HG02763 (cell line): ENCODE results near the gene CCND3.

Experiments
- ATAC-seq: cut with Tn5 transposase; IDR thresholded peaks from one replicate; pipeline ENCODE4 v1.9.1; 2021; ENCODE audit warnings: mild to moderate bottlenecking, moderate library complexity; ENCODE audit not compliant: unreplicated experiment

CCND3 gene

DNA sequence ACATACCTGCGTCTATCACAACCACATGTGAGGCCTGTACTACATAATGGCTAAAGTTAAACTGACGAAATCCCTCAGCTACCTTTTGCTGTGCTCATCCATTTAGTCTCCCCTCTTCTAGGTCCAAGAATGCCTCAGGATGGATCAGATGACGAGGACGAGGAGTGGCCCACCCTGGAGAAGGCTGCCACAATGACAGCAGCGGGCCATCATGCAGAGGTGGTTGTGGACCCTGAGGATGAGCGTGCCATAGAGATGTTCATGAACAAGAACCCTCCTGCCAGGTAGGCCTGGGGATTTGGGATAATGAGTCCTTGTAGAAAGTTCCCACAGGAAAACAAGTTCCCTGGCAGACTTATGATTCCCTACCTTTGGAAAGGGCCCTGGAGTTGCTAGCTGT lies 14.4 kb downstream of the CCND3 start:
- no peak for ATAC-seq

DNA sequence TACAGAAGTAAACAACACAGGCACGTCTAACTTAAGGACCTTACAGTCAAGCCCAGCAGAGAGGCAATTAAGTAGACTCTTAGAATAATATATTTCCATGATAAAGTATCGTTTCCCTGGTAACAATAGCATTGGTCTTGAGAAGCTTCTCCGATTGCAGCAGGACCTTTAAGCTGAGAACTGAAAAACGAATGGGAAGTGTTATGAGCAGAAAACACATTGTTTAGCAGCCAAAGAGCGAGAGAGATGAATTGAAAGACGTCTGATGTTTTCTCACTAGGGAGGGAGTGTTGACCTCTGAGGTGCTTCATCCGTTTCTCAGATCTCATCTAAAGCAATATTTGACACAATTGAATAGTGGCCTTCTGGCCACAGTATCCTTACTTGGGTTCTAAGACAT lies 19.5 kb downstream of the CCND3 start:
- no peak for ATAC-seq

DNA sequence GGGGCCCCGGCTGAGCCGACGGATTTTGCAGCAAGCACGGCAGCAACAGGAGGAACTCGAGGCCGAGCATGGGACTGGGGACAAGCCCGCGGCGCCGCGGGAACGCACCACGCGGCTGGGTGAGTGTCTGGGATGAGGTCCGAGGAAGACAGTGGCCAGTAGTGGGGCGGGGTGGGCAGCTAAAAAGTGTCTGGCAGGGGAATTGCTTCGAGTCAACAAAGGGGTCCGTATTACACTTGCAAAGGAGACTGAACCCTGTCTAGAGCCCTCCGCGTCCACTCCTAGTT lies 20.0 kb downstream of the CCND3 start:
- no peak for ATAC-seq

DNA sequence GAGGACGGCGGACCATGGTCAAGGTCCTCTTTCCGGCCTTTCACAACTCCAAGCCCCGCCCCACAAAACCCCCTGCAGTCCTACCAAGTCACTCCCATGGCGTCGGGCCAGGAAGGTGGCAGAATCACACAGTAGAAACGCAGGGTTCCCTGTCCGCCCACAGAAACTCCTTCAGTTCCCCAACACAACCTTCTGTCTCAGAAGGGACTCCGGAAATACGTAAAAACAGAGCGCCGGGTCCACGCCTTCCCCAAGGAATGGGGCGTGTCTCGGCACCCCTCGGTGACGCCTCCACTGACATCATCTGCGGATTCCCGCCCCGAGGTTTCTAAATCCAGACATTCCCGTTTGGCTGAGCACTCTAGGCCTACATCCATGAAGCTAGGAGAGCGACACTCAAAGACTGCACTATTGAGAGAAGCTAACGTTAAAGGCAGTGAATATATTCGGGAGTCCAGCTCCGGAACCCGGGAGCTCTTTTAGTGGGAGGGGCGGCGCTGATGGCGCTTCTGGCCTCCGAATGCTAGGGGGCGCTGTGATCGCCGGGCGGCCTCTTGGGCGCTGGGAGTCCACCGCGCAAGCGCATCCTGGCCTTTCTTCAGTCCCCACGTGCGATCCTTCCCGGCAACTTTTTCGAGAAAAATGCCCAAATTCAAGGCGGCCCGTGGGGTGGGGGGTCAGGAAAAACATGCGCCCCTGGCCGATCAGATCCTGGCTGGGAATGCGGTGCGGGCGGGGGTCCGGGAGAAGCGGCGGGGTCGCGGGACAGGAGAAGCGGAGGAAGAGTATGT lies 20.5 kb downstream of the CCND3 start, which contains the start of the genes BYSL and MED20:
BYSL (plus strand) TSS at position 579 of the 791 bp plus-strand sequence; CDS start at position 643, 64 bp downstream.
MED20 (minus strand) TSS at position 219 of the 791 bp plus-strand sequence; CDS start at position 98, 121 bp downstream.
- peak; percentile 90 for ATAC-seq

DNA sequence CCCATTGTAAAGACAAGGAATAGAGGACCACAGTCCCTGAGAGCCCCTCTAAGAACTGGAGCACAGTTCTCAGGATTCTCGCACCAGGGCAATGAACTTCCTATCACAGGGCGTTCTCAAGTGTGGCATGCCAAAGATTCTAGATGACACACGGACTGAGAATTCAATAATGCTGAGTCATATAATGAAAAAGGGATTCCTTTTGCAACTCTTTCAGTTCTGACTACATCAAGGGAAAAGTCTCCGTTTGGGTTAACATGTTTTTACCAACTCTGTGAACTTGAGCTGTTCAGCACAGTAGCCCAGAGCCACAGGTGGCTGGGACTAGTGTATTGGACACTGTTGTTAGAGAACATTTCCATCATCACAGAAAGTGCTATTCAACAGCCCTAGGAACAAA lies 24.1 kb downstream of the CCND3 start:
- ATAC-seq = no peak

DNA sequence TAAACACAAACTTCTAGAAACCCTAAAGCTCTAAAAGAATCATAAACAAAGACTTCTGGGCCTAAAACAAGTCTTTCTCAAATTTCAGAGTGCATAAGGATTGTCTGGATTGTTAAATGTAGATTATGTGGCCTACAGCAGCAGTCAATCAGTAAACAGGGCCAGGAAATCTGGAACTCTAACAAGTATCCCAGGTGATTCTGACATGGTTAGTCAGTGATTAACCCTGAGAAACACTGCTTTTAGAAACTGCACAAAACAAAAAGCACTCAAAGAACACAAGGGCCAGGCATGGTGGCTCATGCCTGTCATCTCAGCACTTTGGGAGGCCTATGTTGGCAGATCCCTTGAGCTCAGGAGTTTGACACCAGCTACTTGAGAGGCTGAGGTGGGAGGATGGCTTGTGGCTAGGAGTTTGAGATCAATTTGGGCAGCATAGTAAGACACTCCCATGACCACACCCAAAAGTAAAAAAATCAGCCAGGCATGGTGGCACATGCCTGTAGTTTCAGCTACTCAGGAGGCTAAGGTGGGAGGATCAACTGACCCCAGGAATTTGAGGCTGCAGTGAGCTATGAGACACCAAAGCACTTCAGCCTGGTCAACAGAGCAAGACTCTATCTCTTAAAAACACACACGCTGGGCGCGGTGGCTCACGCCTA lies 26.6 kb downstream of the CCND3 start:
- no peak for ATAC-seq

DNA sequence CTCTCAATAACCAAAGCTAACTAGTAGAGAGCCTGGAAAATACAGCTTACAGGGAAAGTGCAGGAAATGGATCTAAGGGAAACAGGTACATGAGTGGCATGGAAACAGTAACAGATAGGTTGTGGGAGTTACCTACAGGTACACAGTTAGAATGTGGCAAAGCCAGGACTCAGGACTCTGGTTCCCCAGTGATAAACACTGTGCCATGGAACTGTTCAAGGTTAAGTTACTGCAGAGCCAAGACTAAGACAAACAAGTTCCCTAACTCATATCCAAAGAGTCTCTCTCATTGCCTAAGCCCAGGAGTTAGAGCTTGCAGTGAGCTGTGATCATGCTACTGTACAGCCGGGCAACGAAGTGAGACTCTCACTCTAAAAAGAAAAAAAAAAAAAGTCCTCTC lies 27.3 kb downstream of the CCND3 start:
- no peak for ATAC-seq

DNA sequence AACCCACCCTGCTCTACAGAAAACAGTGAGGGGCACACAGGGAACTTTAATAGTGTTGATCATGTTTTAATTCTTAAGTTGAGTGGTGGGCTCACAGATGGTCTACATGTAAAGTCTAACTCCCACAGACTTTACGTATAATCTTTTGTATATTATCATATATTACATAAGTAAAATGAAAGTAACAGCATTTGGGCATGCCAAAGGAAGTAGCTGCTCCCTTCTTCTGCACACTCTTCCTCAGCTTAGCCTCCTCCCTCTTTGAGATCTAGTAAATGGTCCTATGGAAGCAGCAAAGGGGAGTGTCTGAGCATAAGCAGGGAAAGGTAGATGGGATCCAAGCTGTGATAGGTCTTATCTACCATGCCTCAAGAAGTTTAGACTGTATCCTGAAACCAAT lies 31.9 kb downstream of the CCND3 start:
- no peak for ATAC-seq

DNA sequence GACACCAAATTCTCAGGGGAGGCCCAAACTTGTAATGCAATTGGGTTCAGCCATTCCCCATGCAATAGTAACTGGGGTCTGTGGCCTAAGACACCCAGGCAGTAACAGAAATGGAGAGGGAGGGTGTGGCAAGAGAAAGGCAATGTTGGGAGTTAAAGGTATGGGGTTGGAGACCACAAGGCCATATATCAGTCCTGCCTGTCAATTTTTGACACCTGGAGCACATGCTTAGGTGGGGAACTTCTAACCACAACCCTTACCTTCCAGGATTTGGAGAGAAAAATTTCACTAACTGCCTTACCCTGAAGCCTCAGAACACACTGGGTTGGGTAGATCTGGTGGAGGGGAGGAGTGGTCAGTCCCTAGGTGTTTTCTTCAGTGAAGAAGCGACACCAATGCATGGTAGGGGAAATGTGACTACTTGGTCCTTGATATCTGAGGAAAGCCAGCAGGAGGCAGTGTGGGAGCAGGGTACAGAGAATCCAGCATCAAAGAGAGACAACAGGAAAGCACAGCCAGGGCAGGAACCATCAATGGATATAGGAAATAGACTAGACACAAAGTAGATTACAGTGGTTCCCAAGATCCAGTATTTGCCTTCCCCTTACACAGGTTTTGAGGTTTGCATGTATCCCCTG lies 39.6 kb downstream of the CCND3 start:
- ATAC-seq = no peak

DNA sequence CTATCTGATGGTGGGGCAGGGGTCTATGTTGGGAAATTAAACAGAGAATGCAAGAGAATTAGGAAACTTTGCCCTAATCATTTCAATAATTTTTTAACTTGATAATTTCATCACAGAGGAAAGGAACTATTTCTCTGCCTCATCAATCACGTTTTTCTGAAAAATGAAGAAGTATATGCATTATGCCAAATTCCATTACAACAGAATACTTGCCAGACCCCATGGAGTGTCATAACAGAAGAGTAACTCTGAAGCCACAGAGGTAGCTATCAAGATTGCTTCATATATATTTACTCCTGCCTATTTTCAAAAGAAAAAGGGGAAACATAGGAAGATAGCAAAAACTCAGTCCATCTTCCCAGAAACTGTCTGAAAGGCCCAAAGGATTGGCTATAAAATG lies 40.7 kb downstream of the CCND3 start:
- no peak for ATAC-seq

DNA sequence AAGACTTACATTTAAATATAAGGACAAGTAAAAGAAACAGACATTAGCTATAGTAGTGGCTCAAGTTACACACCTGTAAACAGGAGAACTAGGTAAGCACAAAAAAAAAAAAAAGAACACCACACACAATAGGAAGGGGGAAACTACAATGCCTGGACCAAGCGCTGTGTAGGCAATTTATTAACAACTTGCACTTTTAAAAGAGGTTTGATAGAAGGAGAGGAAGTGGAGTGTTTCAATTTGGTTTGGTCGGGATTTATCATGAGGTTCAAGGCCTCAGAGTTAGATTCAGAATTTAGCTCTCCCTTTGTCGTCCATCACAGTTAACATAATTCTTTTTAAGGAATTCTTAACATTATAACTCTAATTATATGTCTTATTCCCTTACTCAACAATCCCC lies 45.3 kb downstream of the CCND3 start:
- ATAC-seq = no peak

DNA sequence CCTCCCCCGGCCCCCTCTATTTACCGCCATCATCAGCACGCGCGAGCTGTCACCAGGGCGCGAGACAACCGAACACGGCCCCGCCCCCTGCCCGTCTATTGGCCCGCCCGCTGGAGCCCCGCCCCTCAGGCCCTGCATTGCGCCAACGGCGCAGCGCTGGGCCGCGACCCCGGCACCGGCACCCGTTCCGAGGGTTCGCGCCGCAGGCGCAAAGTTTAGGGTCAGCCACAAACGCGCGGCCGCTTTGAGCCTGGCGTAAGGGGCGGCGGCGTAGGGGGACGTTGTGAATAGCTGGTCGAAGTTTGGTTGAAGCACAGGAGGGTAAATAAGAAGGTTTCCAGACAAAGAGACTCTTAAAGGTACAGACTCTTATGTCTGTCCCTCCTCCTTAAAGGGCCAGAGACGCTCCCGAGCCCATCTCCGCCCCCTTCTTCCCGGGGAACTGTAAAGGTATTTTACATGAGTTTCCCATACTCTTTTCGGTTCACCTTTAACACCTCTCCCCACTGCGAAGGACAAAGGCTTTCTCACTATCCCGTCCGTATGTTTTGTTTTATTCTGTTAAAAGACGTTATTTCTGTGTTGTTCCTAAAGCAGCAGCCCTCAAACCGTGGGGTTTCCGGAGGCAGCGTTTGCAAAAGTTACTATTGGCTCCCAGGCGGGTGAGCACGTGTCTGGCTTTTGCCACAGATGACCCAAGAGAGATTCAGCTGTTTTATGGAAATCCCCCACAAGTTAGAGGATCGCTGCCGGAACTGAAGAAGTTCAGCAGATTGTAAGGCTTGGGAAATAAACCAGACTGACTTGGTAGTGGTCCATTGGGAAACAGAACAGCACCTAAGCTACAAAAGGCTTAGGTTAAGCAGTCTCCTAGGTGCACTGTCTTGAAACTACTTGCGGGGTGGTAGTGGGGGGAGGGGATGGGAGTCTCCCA lies 46.0 kb downstream of the CCND3 start, which contains the start of gene USP49:
USP49 (minus strand) TSS at position 76 of the 934 bp plus-strand sequence. CDS start 88,392 bp downstream, outside the sequence.
- ATAC-seq = peak; percentile 86

DNA sequence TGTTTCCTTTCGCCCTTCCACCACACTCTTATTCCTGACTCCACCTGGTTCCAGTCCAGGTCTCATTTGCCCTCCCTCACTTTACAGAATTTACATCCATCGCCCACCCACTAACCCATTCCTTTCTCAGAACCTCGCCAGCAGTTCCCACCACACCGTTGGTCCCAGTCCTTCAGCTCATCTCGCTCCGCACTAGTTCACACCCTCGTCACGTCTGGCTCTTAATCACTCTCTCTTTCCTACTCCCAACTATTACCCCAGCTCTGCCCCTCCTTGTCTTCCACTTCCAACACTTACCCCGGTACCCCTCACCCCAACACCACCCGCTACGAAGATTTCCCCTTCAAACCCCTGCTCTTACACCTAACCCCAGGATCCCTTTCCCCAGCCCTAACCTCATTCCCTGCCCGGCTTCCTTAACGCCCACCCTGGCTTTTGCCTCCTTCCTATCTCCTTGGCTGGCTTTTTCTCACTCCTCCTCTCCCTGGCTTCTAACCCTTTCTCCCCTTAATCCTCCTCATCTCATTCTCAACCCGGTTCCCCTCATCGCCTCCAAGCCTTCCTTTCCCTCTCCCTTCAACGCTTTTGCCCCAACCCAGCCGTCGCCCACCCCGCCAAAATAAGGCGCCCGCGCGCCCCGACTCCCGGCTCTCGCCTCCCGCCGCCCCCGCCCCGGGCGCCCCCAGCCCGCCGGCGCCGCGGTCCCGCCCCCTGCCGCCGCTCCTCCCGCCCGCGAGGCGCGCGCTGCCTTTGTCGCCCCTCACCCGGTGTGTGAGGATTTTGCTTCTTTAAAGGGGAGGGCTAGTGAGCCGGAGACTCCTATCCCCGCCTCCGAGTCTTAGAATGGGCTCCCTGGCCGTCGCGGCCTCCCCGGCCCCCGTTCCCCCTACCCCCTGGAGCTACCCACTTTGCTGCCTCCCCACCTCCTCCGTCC lies 47.0 kb downstream of the CCND3 start:
- ATAC-seq = peak; percentile 16

DNA sequence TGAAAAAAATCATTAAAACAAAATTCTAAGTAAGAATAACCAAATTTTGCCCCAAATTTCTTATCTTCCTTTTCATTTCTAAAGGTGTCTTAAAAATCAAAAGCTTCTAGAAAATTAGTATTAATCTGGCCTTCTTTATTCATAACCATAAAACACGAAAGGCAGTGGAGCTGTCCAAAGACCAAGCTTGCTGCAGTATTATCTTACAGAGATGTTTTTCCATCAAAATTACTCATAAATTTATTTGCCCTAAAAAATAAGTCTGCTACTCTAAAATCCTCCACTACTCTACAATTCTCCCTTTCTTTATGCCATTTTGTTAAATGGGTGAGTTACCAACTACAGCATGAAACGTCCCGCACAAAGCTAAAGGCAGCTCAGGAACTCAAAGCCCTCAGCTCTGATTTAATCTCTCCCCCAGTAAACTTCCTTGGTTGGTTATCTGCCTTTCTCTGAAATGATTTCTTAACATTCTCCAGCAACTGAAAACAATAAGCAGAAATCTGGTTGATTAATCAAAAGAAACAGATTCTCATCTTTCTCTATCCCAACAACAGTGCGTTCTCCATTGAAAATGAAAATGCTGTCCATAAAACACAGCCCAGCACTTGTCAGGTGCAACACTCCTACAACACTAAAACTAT lies 48.6 kb downstream of the CCND3 start:
- no peak for ATAC-seq

DNA sequence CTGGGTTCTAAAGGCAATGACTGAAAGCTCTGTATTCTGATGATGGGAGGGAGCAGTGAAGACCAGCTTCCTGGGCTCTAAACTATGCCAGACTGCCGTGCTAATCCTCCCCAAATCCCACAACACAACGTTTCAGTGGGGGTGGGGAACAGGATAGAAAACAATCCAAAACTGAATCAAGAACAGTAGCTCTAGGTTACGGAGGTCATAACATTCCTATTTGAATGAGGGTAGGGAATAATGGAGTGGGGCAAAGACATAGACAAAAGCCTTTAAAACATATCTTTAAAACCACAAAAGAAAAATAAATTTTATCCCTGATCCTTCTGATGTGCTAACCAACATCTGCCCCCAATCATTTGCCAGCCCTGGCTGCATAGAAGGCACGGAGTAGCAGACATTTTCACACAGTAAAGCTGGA lies 54.3 kb downstream of the CCND3 start:
- ATAC-seq = no peak

DNA sequence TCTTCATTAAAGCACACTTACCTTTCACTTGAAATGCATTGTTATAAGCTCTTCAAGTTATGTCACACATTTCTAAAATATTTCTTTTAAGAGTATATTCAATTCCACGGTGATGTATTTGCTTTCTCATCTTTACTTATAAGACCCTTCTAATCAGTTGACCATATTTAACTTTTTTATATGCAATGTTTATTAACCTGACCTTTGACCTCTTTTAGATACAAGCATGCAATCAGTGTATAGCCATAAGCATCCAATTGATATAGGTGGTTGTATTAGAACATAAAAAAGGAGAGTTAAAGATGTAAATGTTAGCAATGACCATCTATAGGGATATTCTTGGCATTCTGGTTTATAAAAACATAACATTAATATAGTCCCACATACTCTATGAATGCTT lies 55.7 kb downstream of the CCND3 start:
- ATAC-seq = no peak

DNA sequence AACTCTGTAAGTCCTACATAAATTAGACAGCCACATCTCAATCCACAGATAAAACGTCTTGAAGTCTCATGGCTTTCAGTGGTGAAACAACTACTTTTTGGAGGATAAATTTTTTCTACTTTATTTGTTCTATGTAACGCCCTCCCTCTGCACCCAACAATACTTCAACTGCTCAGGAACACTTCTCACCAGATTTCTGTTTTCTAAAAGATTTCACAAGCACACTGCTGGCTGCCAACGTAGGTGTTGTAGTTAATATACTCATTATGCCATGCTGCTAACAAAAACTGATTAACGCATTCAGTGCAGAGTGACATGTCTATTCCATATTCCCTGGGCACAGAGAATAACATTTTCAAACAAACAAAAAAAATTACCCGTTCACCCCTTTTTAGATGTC lies 56.7 kb downstream of the CCND3 start:
- ATAC-seq = no peak
